Left colon (tissue), 2 donors: ENCODE measurements around the gene SMG5. TPM values are rescaled to one million over a fixed set of nuclear protein-coding genes. Genes with fewer than 3 reads are reported as not detected.
"Not testable (repeated sequence)": the region's sequence is repeated elsewhere in the genome, so short reads cannot be mapped to it uniquely, and the experiment has no call there.

ENCODE experiments used
- ATAC-seq: fragments of 200-7000 bp; cut with Tn5 transposase; one replicate; pipeline ENCODE4 v1.9.1; 2020; ENCODE audit warnings: mild to moderate bottlenecking, moderate library complexity
- DNase-seq, 2 donors: peaks; one replicate each; pipeline ENCODE4 v3.0.0-alpha.2; 2020
- intact Hi-C, 2 donors: fragments of 100-400 bp; cut with DNase I in 1 of 2; cut with micrococcal nuclease in 1 of 2; formaldehyde crosslinking; loops; one replicate each; pipeline versions ENCODE4 v1.11.2 to v1.14.0; 2022; cut with DNase I, micrococcal nuclease
- total RNA-seq, 2 donors: library from RNA; stranded (reverse); fragmentation: NEBNext Ultra II Directional; extraction: Animal tissue kit (Norgen Biotek cat#: 25700); gene quantifications; one replicate each; pipeline ENCODE4 v1.2.1, GENCODE V29; 2021
- donor health status: DM: no; HTN: no; CAD: no.
- donor health status: DM: yes; HTN: yes; CAD: no.

SMG5 gene
- total RNA-seq, 2 donors from 2014 or later: 65.3 to 73.9 TPM

DNA sequence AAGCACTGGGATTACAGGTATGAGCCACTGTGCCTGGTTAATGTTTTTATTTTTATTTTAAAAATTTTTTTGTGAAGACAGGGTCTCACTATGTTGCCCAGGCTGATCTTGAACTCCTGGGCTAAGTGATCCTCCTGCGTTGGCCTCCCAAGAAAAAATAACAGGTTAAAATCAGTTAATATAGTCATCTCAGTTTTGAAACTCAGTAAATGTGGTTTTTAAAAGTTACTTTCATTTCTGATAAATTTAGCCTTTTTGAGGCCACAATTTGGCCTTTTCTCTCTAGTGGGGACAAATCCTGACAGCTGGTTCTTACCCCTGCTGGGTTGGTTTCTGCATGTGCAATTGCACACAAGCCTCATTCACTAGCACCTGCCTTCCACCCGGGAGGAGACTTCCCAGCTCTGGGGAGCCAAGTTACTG, 56.5 kb downstream of the SMG5 start:
- intact Hi-C loops: loop anchor here (5.0 kb wide), 2 partner anchors 79 to 134 kb away; no protein-coding TSS in a partner anchor

DNA sequence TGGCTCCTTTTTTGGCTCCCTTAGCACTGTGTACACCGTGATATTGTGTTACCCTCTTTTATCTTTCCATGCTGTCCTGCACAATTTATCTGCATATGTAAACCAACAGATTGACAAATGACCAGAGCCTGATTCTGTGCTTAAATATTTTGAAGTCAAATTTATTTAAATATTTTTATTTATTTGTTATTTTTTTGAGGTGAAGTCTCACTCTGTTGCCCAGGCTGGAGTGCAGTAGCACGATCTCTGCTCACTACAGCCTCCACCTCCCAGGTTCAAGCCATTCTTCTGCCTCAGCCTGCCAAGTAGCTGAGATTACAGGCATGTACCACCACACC, 57.0 kb downstream of the SMG5 start:
- DNase-seq (no peak), ATAC-seq (no peak)
- intact Hi-C loops: loop anchor here (2.0 to 5.0 kb wide), 3 partner anchors 78 to 137 kb away; no protein-coding TSS in a partner anchor

More for the DNA sequence above, 56.5 kb downstream of the SMG5 start:
- no peak for ATAC-seq
- no peak for DNase-seq

GRCh38 chr1:156221986-156222692, 60.5 kb downstream of the SMG5 start:
- no peak for ATAC-seq
- no peak for DNase-seq
- intact Hi-C loops: no loop called here

GRCh38 chr1:156220226-156220625, 62.4 kb downstream of the SMG5 start:
- no peak for ATAC-seq
- intact Hi-C loops: no loop called here
- no peak for DNase-seq

- ATAC-seq (no peak), DNase-seq (no peak)
- intact Hi-C loops: no loop called here
These were observed 64.8 kb downstream of the SMG5 start for GRCh38 chr1:156217871-156218270.

- ATAC-seq, DNase-seq, intact Hi-C loops: not testable (repeated sequence)
These were observed 66.1 kb downstream of the SMG5 start for GRCh38 chr1:156216361-156217086.

DNA sequence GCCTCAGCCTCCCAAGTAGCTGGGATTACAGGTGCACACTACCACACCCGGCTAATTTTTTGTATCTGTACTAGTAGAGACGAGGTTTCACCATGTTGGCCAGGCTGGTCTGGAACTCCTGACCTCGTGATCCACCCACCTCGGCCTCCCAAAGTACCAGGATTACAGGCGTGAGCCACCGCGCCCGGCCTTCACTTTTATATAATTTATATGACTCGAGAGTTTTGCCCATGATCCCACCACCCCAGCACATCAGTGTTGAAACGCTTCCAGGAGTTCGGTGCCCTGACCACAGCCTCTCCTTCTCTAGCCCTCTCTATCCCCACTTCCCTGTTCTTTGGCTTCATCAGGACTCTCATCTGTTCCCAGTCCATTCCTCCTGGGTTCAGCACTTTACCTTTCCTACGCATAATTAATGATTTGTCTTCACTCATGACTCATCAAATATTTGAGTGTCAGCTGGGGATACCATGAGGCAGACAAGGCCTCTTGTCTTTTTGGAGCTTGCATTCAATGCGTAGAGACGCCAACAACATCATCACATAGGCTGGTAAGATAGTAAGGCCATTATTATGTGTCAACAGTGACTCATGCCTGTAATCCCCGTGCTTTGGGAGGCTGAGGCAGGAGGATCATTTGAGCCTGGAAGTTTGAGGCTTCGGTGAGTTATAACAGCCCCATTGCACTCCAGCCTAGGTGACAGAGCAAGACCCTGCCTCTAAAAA, 68.4 kb downstream of the SMG5 start:
- intact Hi-C loops: no loop called here
- ATAC-seq: no peak
- no peak for DNase-seq

GRCh38 chr1:156213644-156213966, 69.0 kb downstream of the SMG5 start:
- ATAC-seq (no peak), DNase-seq (no peak)
- intact Hi-C loops: no loop called here

- ATAC-seq (peak; percentile 96), DNase-seq (peak; percentile 98)
- intact Hi-C loops: no loop called here
These were observed 69.6 kb downstream of the SMG5 start, which contains the start of gene PMF1 for GRCh38 chr1:156212833-156213643. Gene PMF1 (plus strand): TSS chr1:156213007. CDS start chr1:156213016, 9 bp downstream.

DNA sequence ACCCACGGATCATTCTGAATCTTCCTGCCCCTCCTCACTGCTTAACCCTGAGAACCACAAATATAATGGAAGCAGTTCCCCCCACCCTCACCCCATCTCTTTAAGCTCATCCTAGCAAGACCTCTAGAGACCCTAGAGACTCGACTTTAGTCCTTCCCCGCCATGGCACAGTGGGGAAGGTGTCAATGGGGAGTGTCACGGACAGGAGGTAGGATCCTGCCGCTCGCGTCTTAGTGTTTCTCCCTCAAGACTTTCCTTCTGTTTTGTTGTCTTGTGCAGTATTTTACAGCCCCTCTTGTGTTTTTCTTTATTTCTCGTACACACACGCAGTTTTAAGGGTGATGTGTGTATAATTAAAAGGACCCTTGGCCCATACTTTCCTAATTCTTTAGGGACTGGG, 70.5 kb downstream of the SMG5 start:
- ATAC-seq (no peak), DNase-seq (no peak)
- intact Hi-C loops: no loop called here

- ATAC-seq (no peak), DNase-seq (no peak)
- intact Hi-C loops: no loop called here
These were observed 71.4 kb downstream of the SMG5 start for GRCh38 chr1:156211243-156211642.

DNA sequence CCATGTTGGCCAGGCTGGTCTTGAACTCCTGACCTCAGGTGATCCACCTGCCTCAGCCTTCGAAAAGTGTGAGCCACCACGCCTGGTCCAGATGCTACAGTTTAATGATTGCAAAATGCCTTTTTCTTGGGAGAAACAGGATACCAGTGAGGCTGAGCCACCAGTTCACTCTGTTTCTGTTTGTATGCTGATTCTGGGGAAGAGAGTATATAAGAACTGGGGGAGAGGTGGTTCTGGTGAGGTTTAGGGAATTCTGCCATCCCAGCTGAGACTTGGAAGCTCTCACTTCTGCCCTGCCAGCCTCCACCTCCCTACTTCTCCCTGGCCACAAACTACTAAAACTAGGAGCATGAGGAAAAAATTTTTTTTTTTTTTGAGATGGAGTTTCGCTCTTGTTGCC, 77.9 kb downstream of the SMG5 start:
- DNase-seq: no peak
- no peak for ATAC-seq
- intact Hi-C loops: no loop called here

GRCh38 chr1:156203331-156203730, 79.3 kb downstream of the SMG5 start:
- intact Hi-C loops: no loop called here
- no peak for ATAC-seq
- DNase-seq: no peak

GRCh38 chr1:156200044-156200443, 82.6 kb downstream of the SMG5 start:
- DNase-seq: no peak
- ATAC-seq: no peak

More at GRCh38 chr1:156200044-156200443, 82.6 kb downstream of the SMG5 start:
- intact Hi-C loops: no loop called here

Other genes starting within 250 kb of the SMG5 start
- gene UBQLN4, start 229.0 kb downstream of the SMG5 start, total RNA-seq: 10 to 100 TPM; 21.7 to 26.7 TPM
- 10 to 100 TPM; 70.6 to 72.7 TPM for gene LAMTOR2, start 228.0 kb downstream of the SMG5 start, total RNA-seq
- gene RAB25, start 221.7 kb downstream of the SMG5 start, total RNA-seq: 100 to 1,000 TPM; 203 to 231 TPM
- gene MEX3A, start 200.4 kb downstream of the SMG5 start, total RNA-seq: 1 to 10 TPM in 1 of 2 donors, under 1 TPM in 1; 0.78 to 1.1 TPM
- 100 to 1,000 TPM; 335 to 478 TPM for gene LMNA, start 168.1 kb downstream of the SMG5 start, total RNA-seq
- gene SEMA4A, start 129.2 kb downstream of the SMG5 start, total RNA-seq: 1 to 10 TPM; 3.5 to 6.5 TPM
- 10 to 100 TPM; 21.3 to 30.3 TPM for gene SLC25A44, start 88.7 kb downstream of the SMG5 start, total RNA-seq
- gene PMF1, start 69.8 kb downstream of the SMG5 start, total RNA-seq: 10 to 100 TPM; 39.3 to 40.3 TPM
- 1 to 10 TPM; 1.1 to 1.2 TPM for gene BGLAP, start 40.6 kb downstream of the SMG5 start, total RNA-seq
- gene PAQR6, start 34.8 kb downstream of the SMG5 start, total RNA-seq: 1 to 10 TPM; 1.8 to 3.0 TPM
- 1 to 10 TPM; 3.9 to 4.0 TPM for gene TMEM79, start 1.5 kb upstream of the SMG5 start, total RNA-seq
- 10 to 100 TPM; 43.8 to 50.3 TPM for gene GLMP, start 12.9 kb upstream of the SMG5 start, total RNA-seq
- not detected for gene VHLL, start 16.5 kb upstream of the SMG5 start, total RNA-seq
- gene CCT3, start 55.5 kb upstream of the SMG5 start, total RNA-seq: 100 to 1,000 TPM; 116 to 119 TPM
- not detected for gene TSACC, start 55.7 kb upstream of the SMG5 start, total RNA-seq
- not detected for gene RHBG, start 86.4 kb upstream of the SMG5 start, total RNA-seq
- gene MEF2D, start 217.9 kb upstream of the SMG5 start, total RNA-seq: 10 to 100 TPM; 45.9 to 66.4 TPM